Activated CD4-positive, alpha-beta T cell treated with anti-CD3 and anti-CD28 coated beads, Interleukin-2, amount 50 U/mL, for 16 hours (primary cell): ENCODE measurements around the gene DOCK8.

Experiments
- DNase-seq: peaks from one replicate; pipeline ENCODE4 v3.0.0-alpha.2; 2020

The DOCK8 gene

GRCh38 chr9:469672-470551 lies 255.2 kb downstream of the DOCK8 start:
- DNase-seq, result peak; percentile 93

- DNase-seq, result no peak
These were observed 256.0 kb downstream of the DOCK8 start for GRCh38 chr9:470552-471194.

GRCh38 chr9:471320-471719 lies 256.7 kb downstream of the DOCK8 start:
- no peak for DNase-seq

- DNase-seq, result no peak
These were observed 257.9 kb downstream of the DOCK8 start for GRCh38 chr9:472479-473075.

- DNase-seq, result no peak
These were observed 262.5 kb downstream of the DOCK8 start for GRCh38 chr9:477193-477592.

- DNase-seq, result no peak
These were observed 264.8 kb downstream of the DOCK8 start for GRCh38 chr9:479304-479970.

GRCh38 chr9:479971-480350 lies 265.3 kb downstream of the DOCK8 start:
- no peak for DNase-seq

GRCh38 chr9:482739-483138 lies 268.1 kb downstream of the DOCK8 start:
- no peak for DNase-seq

- DNase-seq, result no peak
These were observed 271.5 kb downstream of the DOCK8 start for GRCh38 chr9:486156-486555.

GRCh38 chr9:487429-487828 lies 272.8 kb downstream of the DOCK8 start:
- no peak for DNase-seq

- no peak for DNase-seq
These were observed 273.8 kb downstream of the DOCK8 start for GRCh38 chr9:488448-488847.

GRCh38 chr9:489198-490197 lies 274.8 kb downstream of the DOCK8 start:
- no peak for DNase-seq

GRCh38 chr9:494764-495163 lies 280.1 kb downstream of the DOCK8 start:
- DNase-seq, result no peak

GRCh38 chr9:495739-496138 lies 281.1 kb downstream of the DOCK8 start:
- no peak for DNase-seq

GRCh38 chr9:503326-503725 lies 288.7 kb downstream of the DOCK8 start:
- no peak for DNase-seq

GRCh38 chr9:503881-504852 lies 289.5 kb downstream of the DOCK8 start, which contains the start of gene KANK1:
KANK1 (plus strand) TSS chr9:504695.
- peak; percentile 75 for DNase-seq

- DNase-seq, result no peak
These were observed 290.5 kb downstream of the DOCK8 start for GRCh38 chr9:504921-505740.

GRCh38 chr9:505741-506059 lies 291.0 kb downstream of the DOCK8 start:
- DNase-seq, result no peak

- DNase-seq, result no peak
These were observed 291.6 kb downstream of the DOCK8 start for GRCh38 chr9:506281-506680.

- no peak for DNase-seq
These were observed 297.2 kb downstream of the DOCK8 start for GRCh38 chr9:511861-512260.
